BJ (cell line): ENCODE results near the gene LTA. TPM values are rescaled to one million over a fixed set of nuclear protein-coding genes. Genes with fewer than 3 reads are reported as not detected.
A peak's percentile ranks its signal among the peaks of the same experiment; 100 is the strongest.

Source experiments
- CTCF ChIA-PET: fragments of 350-600 bp; formaldehyde crosslinking; extraction: SDS; loops from one replicate; lab custom pipeline; 2021; ENCODE audit warnings: antibody characterized with exemption, inconsistent platforms; lab: Yijun Ruan, JAX
- POLR2A ChIA-PET: fragments of 300-600 bp; sonication (Branson Sonifier 250); formaldehyde crosslinking; extraction: SDS; loops from one replicate; lab custom pipeline; 2021; ENCODE audit warnings: antibody characterized with exemption; lab: Charles Lee
- DNase-seq: peaks from one replicate; pipeline ENCODE4 v3.0.0-alpha.2; 2011; ENCODE audit warnings: low read depth
- H3K27me3 ChIP-seq: 2 replicates; pipeline ENCODE4 v1.6.0; 2011; ENCODE audit warnings: low read length; ENCODE audit not compliant: control insufficient read depth, insufficient read depth
- H3K36me3 ChIP-seq: 2 replicates; pipeline ENCODE4 v1.5.1; 2011; ENCODE audit warnings: low read length; ENCODE audit not compliant: control insufficient read depth, insufficient read depth
- H3K4me3 ChIP-seq: 2 replicates; pipeline ENCODE4 v1.5.1; 2011; ENCODE audit warnings: low read depth, mild to moderate bottlenecking, control low read depth, low read length
- polyA plus RNA-seq: library from polyadenylated mRNA; depleted of rRNA; stranded (reverse); fragments of >200 nt; gene quantifications from 2 replicates; pipeline ENCODE4 v1.2.3, GENCODE V29; 2011
- TF ChIP-seq, protein P1 (sequence below): IDR thresholded peaks from 2 replicates; pipeline ENCODE4 v1.5.1; 2011; ENCODE audit warnings: low read depth, mild to moderate bottlenecking, control low read depth, inconsistent platforms, low read length, moderate library complexity; ENCODE audit not compliant: insufficient read depth

The LTA gene
- polyA plus RNA-seq, 1 experiment, result not detected

DNA sequence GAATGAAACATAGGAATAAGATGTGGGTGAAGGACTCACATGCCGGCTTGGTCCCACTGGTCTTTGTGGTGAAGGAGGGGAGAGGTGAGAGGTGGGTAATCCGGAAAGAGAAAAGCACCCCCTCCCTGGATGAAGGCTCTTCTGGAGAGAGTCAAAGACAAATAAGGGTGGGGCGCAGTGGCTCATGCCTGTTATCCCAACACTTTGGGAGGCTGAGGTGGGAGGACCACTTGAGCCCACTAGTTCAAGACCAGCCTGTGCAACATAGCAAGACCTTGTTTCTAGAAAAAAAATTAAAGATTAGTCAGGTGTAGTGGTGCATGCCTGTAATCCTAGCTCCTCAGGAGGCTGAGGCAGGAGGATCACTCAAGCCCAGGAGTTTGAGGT, 7.0 kb downstream of the LTA start:
- TF ChIP-seq, protein P1, sequence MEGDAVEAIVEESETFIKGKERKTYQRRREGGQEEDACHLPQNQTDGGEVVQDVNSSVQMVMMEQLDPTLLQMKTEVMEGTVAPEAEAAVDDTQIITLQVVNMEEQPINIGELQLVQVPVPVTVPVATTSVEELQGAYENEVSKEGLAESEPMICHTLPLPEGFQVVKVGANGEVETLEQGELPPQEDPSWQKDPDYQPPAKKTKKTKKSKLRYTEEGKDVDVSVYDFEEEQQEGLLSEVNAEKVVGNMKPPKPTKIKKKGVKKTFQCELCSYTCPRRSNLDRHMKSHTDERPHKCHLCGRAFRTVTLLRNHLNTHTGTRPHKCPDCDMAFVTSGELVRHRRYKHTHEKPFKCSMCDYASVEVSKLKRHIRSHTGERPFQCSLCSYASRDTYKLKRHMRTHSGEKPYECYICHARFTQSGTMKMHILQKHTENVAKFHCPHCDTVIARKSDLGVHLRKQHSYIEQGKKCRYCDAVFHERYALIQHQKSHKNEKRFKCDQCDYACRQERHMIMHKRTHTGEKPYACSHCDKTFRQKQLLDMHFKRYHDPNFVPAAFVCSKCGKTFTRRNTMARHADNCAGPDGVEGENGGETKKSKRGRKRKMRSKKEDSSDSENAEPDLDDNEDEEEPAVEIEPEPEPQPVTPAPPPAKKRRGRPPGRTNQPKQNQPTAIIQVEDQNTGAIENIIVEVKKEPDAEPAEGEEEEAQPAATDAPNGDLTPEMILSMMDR, result no peak
- ChIA-PET POLR2A (no interaction called here), CTCF (interaction anchor here (3.0 to 15.5 kb wide), 4 partner anchors 10 to 31 kb away, joined by 12 to 182 read pairs (median 100); partner anchors contain the start of genes ATP6V1G2, LTA, NCR3 and NFKBIL1)

GRCh38 chr6:31579546-31580437, 7.7 kb downstream of the LTA start:
- Histone ChIP-seq H3K4me3 (no peak overlapping the region), H3K36me3 (no peaks in the 10 kb centered on the region), H3K27me3 (no peaks in the 10 kb centered on the region)
- ChIA-PET CTCF (interaction anchor here (0.8 to 15.5 kb wide), 17 partner anchors 10 to 87 kb away, joined by 3 to 182 read pairs (median 4); partner anchors contain the start of genes ATP6V1G2, DDX39B, LTA and NCR3), POLR2A (no interaction called here)
- TF ChIP-seq, protein P1, result no peak
- DNase-seq, result no peak

More for the DNA sequence above, 7.0 kb downstream of the LTA start:
- Histone ChIP-seq H3K27me3 (no peaks in the 10 kb centered on the region), H3K36me3 (no peaks in the 10 kb centered on the region), H3K4me3 (no peak overlapping the region)
- no peak for DNase-seq

DNA sequence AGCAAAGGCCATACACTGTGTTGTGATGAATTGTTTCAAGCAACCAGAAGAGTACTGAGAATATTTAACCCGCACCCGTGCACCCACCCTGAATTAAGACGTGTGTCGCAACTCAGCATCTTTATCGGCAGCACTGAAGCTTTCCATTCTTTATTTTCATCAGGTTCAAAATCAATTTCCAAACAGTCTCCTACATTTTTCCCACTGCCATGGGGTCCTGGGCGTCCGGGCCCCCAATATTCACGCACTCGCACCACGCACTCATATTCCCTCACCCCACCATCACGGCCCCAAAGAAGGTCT, 8.3 kb downstream of the LTA start:
- H3K4me3 ChIP-seq, result peak overlapping the region; percentile 75
- no peaks in the 10 kb centered on the region for H3K36me3 ChIP-seq
- no peak for DNase-seq
- ChIA-PET CTCF (interaction anchor here (0.8 to 15.5 kb wide), 18 partner anchors 9 to 88 kb away, joined by 3 to 182 read pairs (median 4); partner anchors contain the start of genes ATP6V1G2, DDX39B, LTA and NCR3), POLR2A (interaction anchor here (0.6 kb wide), 1 partner anchor 331 kb away, joined by 5 read pairs; no protein-coding TSS in a partner anchor)
- H3K27me3 ChIP-seq, result no peaks in the 10 kb centered on the region
- TF ChIP-seq, protein P1, result no peak

GRCh38 chr6:31580807-31581433, 8.8 kb downstream of the LTA start:
- DNase-seq, result no peak
- Histone ChIP-seq H3K36me3 (no peaks in the 10 kb centered on the region), H3K27me3 (no peaks in the 10 kb centered on the region), H3K4me3 (peak overlapping the region; percentile 75)
- ChIA-PET POLR2A (interaction anchor here (0.6 kb wide), 1 partner anchor 331 kb away, joined by 5 read pairs; no protein-coding TSS in a partner anchor), CTCF (interaction anchor here (0.8 to 15.5 kb wide), 22 partner anchors 9 to 88 kb away, joined by 3 to 182 read pairs (median 4); partner anchors contain the start of genes ATP6V1G2, DDX39B, LTA and NCR3)
- TF ChIP-seq, protein P1, result peak; percentile 88
